Ovary (tissue), 9 donors: ENCODE results near the gene DNAI2. TPM values are rescaled to one million over a fixed set of nuclear protein-coding genes. Genes with fewer than 3 reads are reported as not detected.

Experiments
- DNase-seq, 5 donors: peaks; one replicate each; pipeline ENCODE4 v3.0.0-alpha.2; 2019 to 2020
- H3K27ac ChIP-seq, 2 donors: fragments of 200-600 bp; one replicate each; pipeline versions ENCODE4 v1.5.1 to v1.8.0; 2019 to 2022
- H3K27me3 ChIP-seq: fragments of 200-600 bp; one replicate; pipeline ENCODE4 v1.8.0; 2022
- H3K36me3 ChIP-seq: fragments of 200-600 bp; sonication (generic); one replicate; pipeline ENCODE4 v1.5.1; 2019
- H3K4me1 ChIP-seq: one replicate; pipeline ENCODE4 v1.8.1; 2013; ENCODE audit warnings: mild to moderate bottlenecking, moderate library complexity; ENCODE audit not compliant: insufficient read depth
- H3K4me3 ChIP-seq: fragments of 200-600 bp; sonication (generic); one replicate; pipeline ENCODE4 v1.5.1; 2017
- H3K9me3 ChIP-seq, 2 donors: fragments of 200-600 bp in 1 of 2; sonication (generic) in 1 of 2; one replicate each; pipeline versions ENCODE4 v1.5.1 to v1.8.1; 2013 to 2019; ENCODE audit warnings: mild to moderate bottlenecking in 1 of 2, moderate library complexity in 1 of 2
- CTCF ChIP-seq, 3 donors: fragments of 450-650 bp in 2 of 3; fragments of 200-600 bp in 1 of 3; IDR thresholded peaks; one replicate each; pipeline versions ENCODE4 v1.5.1 to v1.8.0; 2016 to 2022; ENCODE audit warnings: antibody characterized with exemption in 3 of 3, mild to moderate bottlenecking in 1 of 3
- EP300 ChIP-seq: sonication (generic); formaldehyde crosslinking; IDR thresholded peaks from one replicate; pipeline ENCODE4 v1.6.1; 2017; ENCODE audit warnings: antibody characterized with exemption
- POLR2A ChIP-seq: fragments of 450-650 bp; IDR thresholded peaks from one replicate; pipeline ENCODE4 v1.6.1; 2017; ENCODE audit warnings: antibody characterized with exemption, mild to moderate bottlenecking, moderate library complexity
- WGBS, 3 donors: extraction: QIAGEN DNeasy Blood & Tissue Kit in 1 of 3; methylation state at CpG; one replicate each; pipeline versions ENCODE4 v1.1.5 to v1.1.7; 2013 to 2017; 5-methylcytosine and 5-hydroxymethylcytosine counted together
- intact Hi-C, 4 donors: fragments of 100-400 bp; cut with DNase I; formaldehyde crosslinking; loops; one replicate each; pipeline versions ENCODE4 v1.11.0 to v1.15.1; 2022 to 2023
- polyA plus RNA-seq, 2 donors: library from polyadenylated mRNA; stranded (reverse); fragments of 200-250 nt in 1 of 2; fragments of 350-450 nt in 1 of 2; fragmentation: Illumina TruSeq in 1 of 2; extraction: RNeasy Lipid Tissue Mini Kit (QIAGEN cat#74804) in 1 of 2; gene quantifications; one replicate each; pipeline ENCODE4 v1.2.3, GENCODE V29; 2013 to 2014
- total RNA-seq, 7 donors: library from RNA; depleted of rRNA in 2 of 7; stranded (reverse); fragments of >200 nt in 2 of 7; fragmentation: NEBNext Ultra II Directional in 3 of 7; extraction: Animal tissue kit (Norgen Biotek cat#: 25700) in 3 of 7; gene quantifications; one replicate each; pipeline versions ENCODE4 v1.1.0 to v1.2.4, GENCODE V29; 2016 to 2023
- donor health status: DM: no; HTN: no; CAD: no; lungs with moderate emphysema.
- donor health status: DM: no; HTN: no; CAD: no.
- donor health status: Bipolar disorder and iron deficiency.
- donor health status: DM: yes; HTN: yes; CAD: no.
- donor health status: DM: no; HTN: no; CAD: no.
- donor health status: DM: yes; HTN: yes; CAD: no.

Gene DNAI2
- total and polyA plus RNA-seq, 9 donors: 0.07 to 12.2 (median 0.66) TPM; not detected in 3

DNA sequence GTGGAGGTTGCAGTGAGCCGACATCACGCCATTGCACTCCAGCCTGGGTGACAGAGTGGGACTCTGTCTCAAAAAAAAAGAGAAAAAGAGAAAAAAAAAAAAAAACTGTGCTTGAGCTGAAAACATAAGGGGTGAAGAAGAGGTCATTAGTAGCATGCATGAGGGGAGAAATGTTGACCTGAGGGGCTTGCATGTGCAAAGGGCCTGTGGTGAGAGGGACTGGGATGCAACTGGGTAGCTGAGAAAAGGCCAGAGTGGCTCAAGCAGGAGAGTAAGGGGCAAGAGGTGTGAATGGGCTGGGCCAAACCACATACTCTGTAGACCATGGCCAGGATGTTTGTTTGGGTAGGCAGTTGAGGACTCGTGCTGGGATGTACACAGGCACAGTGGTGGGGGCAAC is 55.3 kb downstream of the DNAI2 start:
- Histone ChIP-seq H3K36me3 (no peaks in the 10 kb centered on the region), H3K27me3 (no peaks in the 10 kb centered on the region), H3K9me3 (no peaks in the 10 kb centered on the region), H3K4me1 (peaks cover 3% of the 10 kb centered on the region), H3K27ac (no peak overlapping the region), H3K4me3 (no peak overlapping the region)
- intact Hi-C loops: no loop called here
- 79 to 94% (median 86%) methylated on average over 3 of the region's 3 CpGs for WGBS, 3 donors
- no peak for TF ChIP-seq POLR2A
- no peak for TF ChIP-seq EP300
- no peak for TF ChIP-seq CTCF (IDR thresholded peaks at IDR 0.05)
- no peak for DNase-seq

DNA sequence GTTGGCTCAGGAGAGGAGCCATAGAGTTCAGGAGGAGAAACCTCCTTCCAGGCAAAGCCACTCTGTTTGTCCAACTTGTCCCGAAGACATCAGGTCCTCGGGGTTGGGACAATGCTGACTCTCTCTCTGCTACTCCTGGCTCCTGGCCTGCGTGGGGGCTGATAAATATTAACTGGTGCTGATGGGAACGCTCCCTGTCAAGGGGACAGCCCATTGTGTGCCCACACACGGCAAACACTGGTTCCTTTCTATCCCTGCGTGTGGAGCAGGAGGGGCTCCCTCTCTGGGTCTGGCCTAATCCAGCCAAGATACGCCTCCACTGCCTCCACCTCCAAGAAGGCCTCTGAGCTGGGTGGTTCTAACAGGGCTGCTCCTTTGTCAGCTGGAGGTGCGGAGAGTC is 56.4 kb downstream of the DNAI2 start:
- no peak for DNase-seq
- intact Hi-C loops: no loop called here
- TF ChIP-seq POLR2A (no peak), CTCF (IDR thresholded peaks at IDR 0.05) (no peak), EP300 (no peak)
- Histone ChIP-seq H3K36me3 (no peaks in the 10 kb centered on the region), H3K4me3 (no peak overlapping the region), H3K27me3 (no peaks in the 10 kb centered on the region), H3K27ac (no peak overlapping the region), H3K9me3 (peaks cover 0 to 5% of the 10 kb centered on the region in 2 donors), H3K4me1 (peaks cover 3% of the 10 kb centered on the region)
- WGBS, 3 donors: 78 to 82% (median 78%) methylated on average over 8 of the region's 8 CpGs

- intact Hi-C loops: no loop called here
- 56 to 61% (median 61%) methylated on average over 7 of the region's 7 CpGs for whole genome bisulfite sequencing, 3 donors
- Histone ChIP-seq H3K27me3 (no peaks in the 10 kb centered on the region), H3K27ac (no peak overlapping the region), H3K36me3 (no peaks in the 10 kb centered on the region), H3K4me3 (no peak overlapping the region), H3K4me1 (no peaks in the 10 kb centered on the region), H3K9me3 (peaks cover 0 to 5% of the 10 kb centered on the region in 2 donors)
- TF ChIP-seq EP300 (no peak), CTCF (IDR thresholded peaks at IDR 0.05) (no peak), POLR2A (no peak)
- DNase-seq: no peak
Measured at GRCh38 chr17:74332017-74332650, 58.1 kb downstream of the DNAI2 start.

- Histone ChIP-seq H3K27me3 (no peaks in the 10 kb centered on the region), H3K36me3 (no peaks in the 10 kb centered on the region), H3K27ac (no peak overlapping the region), H3K4me1 (no peaks in the 10 kb centered on the region), H3K9me3 (peaks cover 0 to 5% of the 10 kb centered on the region in 2 donors), H3K4me3 (no peak overlapping the region)
- 16 to 24% (median 22%) methylated on average over 11 of the region's 11 CpGs for WGBS, 3 donors
- intact Hi-C loops: no loop called here
- TF ChIP-seq CTCF (IDR thresholded peaks at IDR 0.05) (no peak), EP300 (no peak), POLR2A (no peak)
- no peak for DNase-seq
Measured at GRCh38 chr17:74332763-74333283, 58.8 kb downstream of the DNAI2 start.
